GM12865 (cell line): ENCODE data around the gene LYSMD1.
"Not testable (repeated sequence)": the region's sequence is repeated elsewhere in the genome, so short reads cannot be mapped to it uniquely, and the experiment has no call there.

Experiments
- DNase-seq: peaks from one replicate; pipeline ENCODE4 v3.0.0; 2010; ENCODE audit warnings: low read depth
- H3K4me3 ChIP-seq: 2 replicates; pipeline ENCODE4 v1.5.1; 2011; ENCODE audit warnings: mild to moderate bottlenecking, low read depth, low read length, control low read depth
- CTCF ChIP-seq: IDR thresholded peaks from 2 replicates; pipeline ENCODE4 v1.5.1; 2011; ENCODE audit warnings: low read length, control low read depth, low read depth, inconsistent platforms; ENCODE audit not compliant: insufficient read depth; ENCODE audit errors: missing control alignments

Gene LYSMD1

DNA sequence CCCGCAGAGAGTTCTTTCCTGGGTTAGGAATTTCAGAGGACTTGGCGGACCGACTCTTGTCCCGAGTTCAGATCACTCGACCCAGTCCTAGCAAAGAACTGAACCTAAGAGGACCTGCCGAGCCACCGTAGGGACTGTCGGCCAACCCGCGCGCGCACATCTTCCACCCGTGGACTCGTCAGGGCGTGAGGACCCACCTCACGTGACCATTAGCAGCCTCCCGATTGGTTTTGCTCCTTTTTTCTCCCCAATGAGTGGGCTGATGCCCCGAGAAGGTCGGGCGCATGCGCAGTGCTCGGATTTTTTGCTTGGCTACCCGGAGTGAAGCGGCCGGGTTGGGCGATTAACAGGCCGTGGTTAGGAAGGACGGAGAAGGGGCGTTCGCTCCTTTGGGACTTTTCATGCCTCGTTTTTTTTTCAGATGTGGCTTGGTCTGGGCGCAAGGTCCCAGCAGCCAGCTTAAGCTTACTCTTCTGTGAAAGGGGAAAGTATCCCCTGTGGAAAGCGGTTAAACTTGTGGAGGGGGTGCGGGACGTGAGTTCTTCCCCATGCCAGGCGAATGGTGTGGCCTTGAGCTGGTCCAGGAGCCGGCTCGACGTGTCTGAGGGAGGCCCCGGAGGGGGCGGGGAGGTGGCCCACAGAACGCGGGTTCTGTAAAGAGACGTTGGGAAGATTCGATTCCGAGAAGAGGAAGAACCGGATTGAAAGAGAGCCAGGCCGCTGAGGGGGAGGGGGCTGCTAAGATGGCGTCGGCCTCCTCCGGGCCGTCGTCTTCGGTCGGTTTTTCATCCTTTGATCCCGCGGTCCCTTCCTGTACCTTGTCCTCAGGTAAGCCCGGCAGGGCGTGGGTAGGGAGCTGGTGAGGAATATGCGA is 32.8 kb upstream of the LYSMD1 start, which contains the start of gene PIP5K1A:
Gene PIP5K1A, plus strand, starts transcription at position 299 of the 874 bp plus-strand sequence. Its CDS starts 445 bp downstream, at position 744.
- peak; percentile 99 for DNase-seq
- peak within 1 kb of the TSS; percentile 99 for H3K4me3 ChIP-seq
- no peak for TF ChIP-seq CTCF

GRCh38 chr1:151197863-151198253 is 32.2 kb upstream of the LYSMD1 start:
- H3K4me3 ChIP-seq: peak overlapping the region; percentile 99
- DNase-seq: no peak
- TF ChIP-seq CTCF: no peak

GRCh38 chr1:151196292-151196800 is 30.6 kb upstream of the LYSMD1 start:
- no peak overlapping the region for H3K4me3 ChIP-seq

GRCh38 chr1:151194894-151195594 is 29.3 kb upstream of the LYSMD1 start:
- not testable (repeated sequence) for H3K4me3 ChIP-seq, DNase-seq

More at GRCh38 chr1:151196292-151196800, 30.6 kb upstream of the LYSMD1 start:
- DNase-seq: peak; percentile 80
- TF ChIP-seq CTCF: peak; percentile 43

GRCh38 chr1:151193856-151194255 is 28.2 kb upstream of the LYSMD1 start:
- H3K4me3 ChIP-seq: no peak overlapping the region
- DNase-seq: no peak
- no peak for TF ChIP-seq CTCF

DNA sequence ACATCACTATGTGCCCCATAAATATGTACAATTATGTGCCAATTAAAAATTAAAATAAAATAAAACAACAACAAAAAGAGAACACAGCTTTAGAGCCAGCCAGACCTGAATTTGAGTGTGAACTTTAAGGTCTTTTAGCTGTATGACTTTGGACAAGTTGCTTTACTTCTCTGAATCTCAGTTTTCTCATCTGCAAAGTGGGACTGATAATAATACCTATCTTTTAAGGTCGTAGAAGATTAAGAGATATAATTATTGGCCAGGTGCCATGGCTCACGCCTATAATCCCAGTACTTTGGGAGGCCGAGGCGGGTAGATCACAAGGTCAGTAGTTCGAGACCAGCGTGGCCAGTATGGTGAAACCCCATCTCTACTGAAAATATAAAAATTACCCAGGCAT is 27.6 kb upstream of the LYSMD1 start:
- no peak for TF ChIP-seq CTCF
- no peak for DNase-seq
- no peak overlapping the region for H3K4me3 ChIP-seq

GRCh38 chr1:151192047-151192446 is 26.3 kb upstream of the LYSMD1 start:
- no peak for DNase-seq
- H3K4me3 ChIP-seq: no peak overlapping the region
- no peak for TF ChIP-seq CTCF
